Measurements from ENCODE around the gene DPF1.

DNA sequence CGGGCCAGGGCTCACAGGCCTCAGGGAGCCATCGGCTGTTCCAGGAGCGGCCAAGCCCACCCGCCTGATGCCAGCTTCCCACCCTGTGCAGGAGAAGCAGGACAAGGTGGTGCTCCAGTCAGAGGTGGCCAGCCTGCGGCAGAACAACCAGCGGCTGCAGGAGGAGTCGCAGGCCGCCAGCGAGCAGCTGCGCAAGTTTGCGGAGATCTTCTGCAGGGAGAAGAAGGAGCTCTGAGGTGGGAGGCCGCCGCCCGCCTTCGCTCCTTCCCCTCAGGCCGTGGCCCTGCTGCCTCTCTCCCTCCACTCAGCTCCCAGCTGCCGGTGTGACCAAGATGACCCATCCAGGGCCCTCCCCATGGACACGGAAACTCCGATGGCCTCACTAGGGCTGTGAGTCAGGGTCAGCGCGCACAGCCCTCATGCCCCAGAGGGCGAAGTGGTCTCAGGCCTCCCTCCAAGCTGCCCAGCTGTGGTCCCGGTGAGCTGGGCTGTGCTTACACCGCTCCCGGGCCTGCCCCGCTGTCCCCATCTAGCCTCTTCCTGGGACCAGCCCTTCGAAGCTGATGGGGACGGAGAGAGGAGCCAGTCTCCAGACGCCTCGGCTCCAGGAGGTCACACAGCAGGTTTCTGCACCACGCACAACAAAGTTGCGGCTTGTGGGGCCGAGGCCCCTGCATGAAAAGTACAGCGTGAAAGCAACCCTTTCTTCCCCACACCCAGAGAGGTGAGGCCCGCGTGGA, 17.8 kb downstream of the DPF1 start:
- TF ChIP-seq, protein P1, sequence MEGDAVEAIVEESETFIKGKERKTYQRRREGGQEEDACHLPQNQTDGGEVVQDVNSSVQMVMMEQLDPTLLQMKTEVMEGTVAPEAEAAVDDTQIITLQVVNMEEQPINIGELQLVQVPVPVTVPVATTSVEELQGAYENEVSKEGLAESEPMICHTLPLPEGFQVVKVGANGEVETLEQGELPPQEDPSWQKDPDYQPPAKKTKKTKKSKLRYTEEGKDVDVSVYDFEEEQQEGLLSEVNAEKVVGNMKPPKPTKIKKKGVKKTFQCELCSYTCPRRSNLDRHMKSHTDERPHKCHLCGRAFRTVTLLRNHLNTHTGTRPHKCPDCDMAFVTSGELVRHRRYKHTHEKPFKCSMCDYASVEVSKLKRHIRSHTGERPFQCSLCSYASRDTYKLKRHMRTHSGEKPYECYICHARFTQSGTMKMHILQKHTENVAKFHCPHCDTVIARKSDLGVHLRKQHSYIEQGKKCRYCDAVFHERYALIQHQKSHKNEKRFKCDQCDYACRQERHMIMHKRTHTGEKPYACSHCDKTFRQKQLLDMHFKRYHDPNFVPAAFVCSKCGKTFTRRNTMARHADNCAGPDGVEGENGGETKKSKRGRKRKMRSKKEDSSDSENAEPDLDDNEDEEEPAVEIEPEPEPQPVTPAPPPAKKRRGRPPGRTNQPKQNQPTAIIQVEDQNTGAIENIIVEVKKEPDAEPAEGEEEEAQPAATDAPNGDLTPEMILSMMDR (IDR thresholded peaks at IDR 0.05; ENCODE audit: poor library complexity), result no peak
- TF ChIP-seq EZH2 (IDR thresholded peaks at IDR 0.05; ENCODE audit: borderline replicate concordance) (no peak), EZH2phosphoT487 (IDR thresholded peaks at IDR 0.05; ENCODE audit: low read depth, severe bottlenecking, unreplicated experiment) (no peak)
